ENCODE measurements around the gene SPATA9.

SPATA9 gene

DNA sequence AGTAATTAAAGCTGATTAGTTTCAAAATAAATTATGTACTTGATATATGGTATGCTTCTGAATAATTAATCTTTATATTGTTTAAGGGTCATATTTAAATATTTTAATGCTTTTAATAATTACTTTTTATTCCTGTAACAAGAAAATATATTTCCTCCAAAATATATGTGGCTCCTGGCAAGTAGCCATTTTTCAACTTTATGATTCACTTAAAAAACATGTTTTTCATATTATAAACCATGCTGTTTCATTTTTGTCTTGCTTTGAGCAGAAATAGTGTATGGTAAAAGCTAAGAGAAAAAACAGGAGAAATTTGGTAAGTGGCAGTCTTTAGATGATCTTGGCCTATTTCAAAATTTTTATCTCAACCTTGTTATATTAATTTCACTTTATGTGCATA lies 14.6 kb downstream of the SPATA9 start:
- H3K4me3 ChIP-seq (ENCODE audit: low read depth, low read length), result no peak overlapping the region
- no peak overlapping the region for H3K27ac ChIP-seq (ENCODE audit: low read depth, low read length)
- no peak overlapping the region for H3K4me2 ChIP-seq (ENCODE audit: low read length)
- H3K18ac ChIP-seq (ENCODE audit: low read length), result no peak overlapping the region
- H2AFZ ChIP-seq (ENCODE audit: insufficient read depth, low read length, poor library complexity), result no peak overlapping the region
- no peak overlapping the region for H2AK5ac ChIP-seq (ENCODE audit: low read length)
- H3K79me1 ChIP-seq (ENCODE audit: low read length), result peaks cover 16% of the 10 kb centered on the region
- H4K91ac ChIP-seq (ENCODE audit: low read depth, low read length), result no peak overlapping the region
- no peaks in the 10 kb centered on the region for H3K9me3 ChIP-seq (ENCODE audit: insufficient read depth, low read depth, low read length)
- no peak overlapping the region for H2BK12ac ChIP-seq (ENCODE audit: low read length)
- H3K4ac ChIP-seq (ENCODE audit: low read depth, low read length), result no peak overlapping the region
- H3K9ac ChIP-seq (ENCODE audit: low read length), result no peak overlapping the region
- H3K4me1 ChIP-seq (ENCODE audit: control insufficient read depth in 1 of 2, insufficient read depth in 2 of 2, low read length in 2 of 2), result peaks cover 11 to 20% of the 10 kb centered on the region in 2 experiments
- no peaks in the 10 kb centered on the region for H3K27me3 ChIP-seq (ENCODE audit: insufficient read depth, low read length)
- H3K36me3 ChIP-seq (ENCODE audit: control insufficient read depth in 1 of 2, insufficient read depth in 2 of 2, low read length in 2 of 2), result no peaks in the 10 kb centered on the region
- H2BK120ac ChIP-seq (ENCODE audit: insufficient read depth, low read length, poor library complexity), result no peak overlapping the region
- no peak for DNase-seq
- H3K79me2 ChIP-seq (ENCODE audit: control insufficient read depth, insufficient read depth, low read length, poor library complexity), result no peaks in the 10 kb centered on the region
- H4K8ac ChIP-seq (ENCODE audit: low read depth, low read length), result no peak overlapping the region
- H3K14ac ChIP-seq (ENCODE audit: low read length), result no peak overlapping the region
- no peak overlapping the region for H3K23ac ChIP-seq (ENCODE audit: low read length)
- no peak overlapping the region for H2BK5ac ChIP-seq (ENCODE audit: low read depth, low read length, poor library complexity)
- H4K12ac ChIP-seq (ENCODE audit: low read depth, low read length), result no peak overlapping the region

DNA sequence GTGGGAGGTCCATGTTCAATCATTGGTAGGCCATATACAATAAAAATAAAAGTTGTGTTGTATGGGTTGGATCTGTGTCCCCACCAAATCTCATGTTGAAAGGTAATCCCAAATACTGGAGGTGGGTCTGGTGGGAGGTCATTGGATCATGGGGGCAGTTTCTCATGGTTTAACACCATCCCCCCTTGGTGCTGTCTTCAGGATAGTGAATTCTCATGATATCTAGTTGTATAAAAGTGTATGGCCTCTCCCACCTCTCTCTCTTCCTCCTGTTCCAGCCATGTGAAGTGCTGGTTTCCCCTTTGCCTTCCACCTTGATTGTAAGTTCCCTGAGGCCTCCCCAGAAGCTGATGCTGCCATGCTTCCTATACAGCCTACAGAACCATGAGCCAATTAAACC lies 15.1 kb downstream of the SPATA9 start:
- Histone ChIP-seq H4K8ac (ENCODE audit: low read depth, low read length) (no peak overlapping the region), H3K79me2 (ENCODE audit: control insufficient read depth, insufficient read depth, low read length, poor library complexity) (no peaks in the 10 kb centered on the region), H2BK12ac (ENCODE audit: low read length) (peak overlapping the region; percentile 23), H3K23ac (ENCODE audit: low read length) (no peak overlapping the region), H3K27ac (ENCODE audit: low read depth, low read length) (no peak overlapping the region), H2BK120ac (ENCODE audit: insufficient read depth, low read length, poor library complexity) (peak overlapping the region; percentile 6), H2BK5ac (ENCODE audit: low read depth, low read length, poor library complexity) (peak overlapping the region; percentile 21), H3K4ac (ENCODE audit: low read depth, low read length) (no peak overlapping the region), H4K91ac (ENCODE audit: low read depth, low read length) (peak overlapping the region; percentile 3), H3K14ac (ENCODE audit: low read length) (no peak overlapping the region), H3K36me3 (ENCODE audit: control insufficient read depth in 1 of 2, insufficient read depth in 2 of 2, low read length in 2 of 2) (no peaks in the 10 kb centered on the region), H3K4me2 (ENCODE audit: low read length) (no peak overlapping the region), H2AFZ (ENCODE audit: insufficient read depth, low read length, poor library complexity) (no peak overlapping the region), H3K18ac (ENCODE audit: low read length) (no peak overlapping the region), H3K4me3 (ENCODE audit: low read depth, low read length) (no peak overlapping the region), H3K9ac (ENCODE audit: low read length) (no peak overlapping the region), H2AK5ac (ENCODE audit: low read length) (no peak overlapping the region), H3K27me3 (ENCODE audit: insufficient read depth, low read length) (no peaks in the 10 kb centered on the region), H3K4me1 (ENCODE audit: control insufficient read depth in 1 of 2, insufficient read depth in 2 of 2, low read length in 2 of 2) (peaks cover 11 to 18% of the 10 kb centered on the region in 2 experiments), H3K9me3 (ENCODE audit: insufficient read depth, low read depth, low read length) (no peaks in the 10 kb centered on the region), H3K79me1 (ENCODE audit: low read length) (peaks cover 16% of the 10 kb centered on the region), H4K12ac (ENCODE audit: low read depth, low read length) (no peak overlapping the region)
- no peak for DNase-seq

DNA sequence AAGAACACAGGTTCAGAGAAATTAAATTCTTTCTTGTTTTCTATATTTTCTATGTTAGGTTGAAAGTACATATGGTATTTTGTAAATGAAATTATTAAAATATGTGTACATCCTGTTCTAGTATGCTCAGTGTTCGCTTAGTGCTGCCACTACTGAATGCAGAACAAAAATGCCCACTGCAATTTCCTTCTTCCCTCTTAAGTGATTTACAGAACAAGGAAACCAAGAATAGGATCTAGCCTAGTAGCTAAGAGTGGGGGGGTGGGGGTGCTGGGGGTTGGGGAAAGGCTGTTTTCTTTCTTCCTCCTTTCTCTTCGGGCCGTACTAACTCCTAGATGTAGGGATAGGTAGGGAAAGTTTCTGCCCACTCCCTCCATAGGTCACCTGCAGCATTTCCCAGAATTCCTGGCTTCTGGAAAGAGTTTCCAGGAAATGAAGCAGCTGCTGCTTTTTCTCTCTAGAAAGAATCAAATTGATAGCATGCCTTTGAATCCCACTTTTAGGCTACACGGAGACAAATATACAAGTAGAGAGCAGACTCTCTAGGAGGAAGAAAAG lies 15.7 kb downstream of the SPATA9 start:
- Histone ChIP-seq H4K8ac (ENCODE audit: low read depth, low read length) (no peak overlapping the region), H3K27ac (ENCODE audit: low read depth, low read length) (no peak overlapping the region), H3K4me2 (ENCODE audit: low read length) (no peak overlapping the region), H2BK5ac (ENCODE audit: low read depth, low read length, poor library complexity) (no peak overlapping the region), H3K9me3 (ENCODE audit: insufficient read depth, low read depth, low read length) (no peaks in the 10 kb centered on the region), H2AK5ac (ENCODE audit: low read length) (no peak overlapping the region), H3K23ac (ENCODE audit: low read length) (no peak overlapping the region), H3K4me1 (ENCODE audit: control insufficient read depth in 1 of 2, insufficient read depth in 2 of 2, low read length in 2 of 2) (peaks cover 11 to 18% of the 10 kb centered on the region in 2 experiments), H3K79me1 (ENCODE audit: low read length) (peaks cover 16% of the 10 kb centered on the region), H3K14ac (ENCODE audit: low read length) (no peak overlapping the region), H3K79me2 (ENCODE audit: control insufficient read depth, insufficient read depth, low read length, poor library complexity) (no peaks in the 10 kb centered on the region), H4K91ac (ENCODE audit: low read depth, low read length) (no peak overlapping the region), H3K4me3 (ENCODE audit: low read depth, low read length) (no peak overlapping the region), H3K18ac (ENCODE audit: low read length) (no peak overlapping the region), H2AFZ (ENCODE audit: insufficient read depth, low read length, poor library complexity) (no peak overlapping the region), H2BK12ac (ENCODE audit: low read length) (no peak overlapping the region), H3K9ac (ENCODE audit: low read length) (no peak overlapping the region), H3K36me3 (ENCODE audit: control insufficient read depth in 1 of 2, insufficient read depth in 2 of 2, low read length in 2 of 2) (no peaks in the 10 kb centered on the region), H2BK120ac (ENCODE audit: insufficient read depth, low read length, poor library complexity) (no peak overlapping the region), H3K27me3 (ENCODE audit: insufficient read depth, low read length) (no peaks in the 10 kb centered on the region), H4K12ac (ENCODE audit: low read depth, low read length) (no peak overlapping the region), H3K4ac (ENCODE audit: low read depth, low read length) (no peak overlapping the region)
- DNase-seq, result no peak
- WGBS (ENCODE audit: extremely low coverage, insufficient coverage, insufficient read length), result no CpG with 5 or more reads among the region's 4 CpGs

DNA sequence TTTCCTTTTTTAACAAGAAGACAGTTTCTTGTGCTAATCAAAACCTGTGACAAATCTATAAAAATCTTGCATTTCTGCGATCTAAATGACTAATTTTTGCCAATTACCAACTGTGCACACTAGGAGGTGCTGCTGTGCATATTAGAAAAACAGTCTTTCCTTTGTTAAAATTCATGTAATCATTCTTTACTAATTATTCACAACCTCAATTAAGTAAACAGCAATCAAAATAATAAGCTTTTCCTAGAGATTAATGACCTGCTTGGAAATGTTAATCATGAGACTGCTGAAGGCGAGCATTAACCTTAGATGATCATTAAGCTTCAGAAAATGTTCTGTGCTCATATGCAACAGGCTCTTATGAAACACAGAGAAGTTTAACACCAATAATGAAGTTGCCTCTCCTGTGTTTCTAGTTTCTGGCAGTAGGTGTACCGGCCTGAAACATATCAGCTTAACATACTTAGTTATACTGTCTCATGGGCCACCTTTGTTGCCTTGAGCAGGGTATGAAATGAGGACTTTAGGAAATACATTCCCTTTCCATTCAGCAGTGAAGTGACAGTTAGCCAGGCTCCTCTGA lies 18.5 kb downstream of the SPATA9 start:
- Histone ChIP-seq H3K79me2 (ENCODE audit: control insufficient read depth, insufficient read depth, low read length, poor library complexity) (no peaks in the 10 kb centered on the region), H3K9me3 (ENCODE audit: insufficient read depth, low read depth, low read length) (no peaks in the 10 kb centered on the region), H2AK5ac (ENCODE audit: low read length) (no peak overlapping the region), H2BK12ac (ENCODE audit: low read length) (peak overlapping the region; percentile 96), H4K12ac (ENCODE audit: low read depth, low read length) (no peak overlapping the region), H3K23ac (ENCODE audit: low read length) (no peak overlapping the region), H3K4me1 (ENCODE audit: control insufficient read depth in 1 of 2, insufficient read depth in 2 of 2, low read length in 2 of 2) (peaks cover 2 to 3% of the 10 kb centered on the region in 2 experiments), H2BK120ac (ENCODE audit: insufficient read depth, low read length, poor library complexity) (peak overlapping the region; percentile 64), H3K36me3 (ENCODE audit: control insufficient read depth in 1 of 2, insufficient read depth in 2 of 2, low read length in 2 of 2) (no peaks in the 10 kb centered on the region), H3K18ac (ENCODE audit: low read length) (no peak overlapping the region), H4K8ac (ENCODE audit: low read depth, low read length) (no peak overlapping the region), H3K79me1 (ENCODE audit: low read length) (peaks cover 5% of the 10 kb centered on the region), H3K4me3 (ENCODE audit: low read depth, low read length) (no peak overlapping the region), H3K4me2 (ENCODE audit: low read length) (no peak overlapping the region), H2BK5ac (ENCODE audit: low read depth, low read length, poor library complexity) (peak overlapping the region; percentile 70), H2AFZ (ENCODE audit: insufficient read depth, low read length, poor library complexity) (peak overlapping the region; percentile 6), H3K9ac (ENCODE audit: low read length) (no peak overlapping the region), H3K27me3 (ENCODE audit: insufficient read depth, low read length) (no peaks in the 10 kb centered on the region), H3K4ac (ENCODE audit: low read depth, low read length) (peak overlapping the region; percentile 9), H4K91ac (ENCODE audit: low read depth, low read length) (peak overlapping the region; percentile 26), H3K27ac (ENCODE audit: low read depth, low read length) (peak overlapping the region; percentile 67), H3K14ac (ENCODE audit: low read length) (peak overlapping the region; percentile 57)
- no CpG with 5 or more reads among the region's 3 CpGs for WGBS (ENCODE audit: extremely low coverage, insufficient coverage, insufficient read length)
- peak; percentile 22 to 79 for DNase-seq

All from trophoblast cell (in vitro differentiated cells and primary cell).